Measurements from ENCODE around the gene TMPRSS7.

TMPRSS7 gene

DNA sequence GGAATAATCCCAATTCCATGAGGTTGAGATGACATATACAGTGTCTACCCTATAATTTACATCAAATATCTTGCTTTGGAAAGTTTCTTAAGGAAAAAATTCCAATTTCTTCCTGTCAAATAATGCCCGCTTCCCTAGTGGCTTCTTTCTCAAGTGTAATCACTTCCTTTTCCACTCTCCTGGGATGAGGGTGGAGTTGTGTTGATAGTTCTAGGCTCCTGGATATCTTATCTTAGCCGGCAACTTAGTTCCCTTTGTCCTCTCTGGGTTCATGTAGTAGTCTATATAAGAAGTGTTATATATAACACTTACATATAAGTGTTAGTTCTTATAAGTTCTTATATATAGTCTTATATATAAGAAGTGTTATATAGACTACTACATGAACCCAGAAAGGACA is 24.9 kb upstream of the TMPRSS7 start:
- Histone ChIP-seq H3K79me1 (replicated peaks; ENCODE audit: low read length, poor library complexity, severe bottlenecking) (peaks cover 8% of the 10 kb centered on the region), H3K4me1 (ENCODE audit: control insufficient read depth, insufficient read depth, low read depth, low read length) (peaks cover 22% of the 10 kb centered on the region), H2AFZ (ENCODE audit: low read depth, low read length) (no peak overlapping the region), H2BK5ac (ENCODE audit: low read depth, low read length, poor library complexity, severe bottlenecking) (peak overlapping the region; percentile 36), H2BK12ac (ENCODE audit: low read length in 2 of 2) (no peak overlapping the region), H3K4me3 (ENCODE audit: insufficient read depth in 1 of 2, low read depth in 1 of 2, low read length in 2 of 2) (no peak overlapping the region), H3K27ac (ENCODE audit: low read length, poor library complexity, severe bottlenecking) (peak overlapping the region; percentile 35), H2BK15ac (ENCODE audit: low read depth, poor library complexity, severe bottlenecking) (no peak overlapping the region), H4K91ac (ENCODE audit: low read length) (no peak overlapping the region), H3K9ac (ENCODE audit: low read length) (no peak overlapping the region), H3K4ac (ENCODE audit: low read depth in 1 of 2, low read length in 2 of 2) (no peak overlapping the region), H3K4me2 (ENCODE audit: low read length, poor library complexity, severe bottlenecking) (no peak overlapping the region), H4K8ac (ENCODE audit: low read length) (no peak overlapping the region), H3K9me3 (ENCODE audit: control insufficient read depth, low read length) (no peaks in the 10 kb centered on the region), H3K36me3 (ENCODE audit: control insufficient read depth in 1 of 2, insufficient read depth in 2 of 2, low read depth in 1 of 2, low read length in 2 of 2) (peaks cover 0 to 18% of the 10 kb centered on the region in 2 experiments), H3K18ac (ENCODE audit: low read depth in 1 of 2, low read length in 2 of 2) (no peak overlapping the region), H3K23ac (ENCODE audit: low read length in 2 of 2) (no peak overlapping the region), H2AK5ac (ENCODE audit: low read length, severe bottlenecking) (no peak overlapping the region), H2BK120ac (ENCODE audit: low read depth, low read length) (no peak overlapping the region), H3K14ac (ENCODE audit: low read length in 2 of 2) (no peak overlapping the region), H3K27me3 (ENCODE audit: control insufficient read depth in 1 of 2, insufficient read depth in 1 of 2, low read length in 2 of 2) (no peaks in the 10 kb centered on the region)
- no CpG with 5 or more reads among the region's 2 CpGs for WGBS
- DNase-seq: no peak

DNA sequence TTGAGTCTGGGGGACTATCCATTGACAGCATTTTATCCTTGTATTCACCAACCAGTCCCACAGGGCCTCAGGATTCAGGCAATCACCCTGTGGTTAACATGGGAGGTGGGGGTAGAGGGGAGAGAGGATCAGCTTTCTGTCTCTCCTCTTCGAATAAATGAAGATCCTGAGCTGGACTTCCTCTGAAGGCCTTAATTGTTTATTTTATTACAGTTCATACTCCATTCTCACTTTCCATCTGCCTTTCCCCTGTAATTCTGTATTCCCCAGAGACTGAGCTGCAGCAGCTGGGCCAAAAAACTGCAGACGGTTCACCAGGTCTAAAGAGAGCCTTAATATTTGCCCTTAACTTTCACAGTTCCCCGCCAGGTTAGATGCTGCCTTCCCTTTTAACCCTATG is 23.9 kb upstream of the TMPRSS7 start:
- Histone ChIP-seq H3K4ac (ENCODE audit: low read depth in 1 of 2, low read length in 2 of 2) (no peak overlapping the region), H3K23ac (ENCODE audit: low read length in 2 of 2) (no peak overlapping the region), H3K9ac (ENCODE audit: low read length) (no peak overlapping the region), H3K18ac (ENCODE audit: low read depth in 1 of 2, low read length in 2 of 2) (no peak overlapping the region), H3K9me3 (ENCODE audit: control insufficient read depth, low read length) (no peaks in the 10 kb centered on the region), H3K27me3 (ENCODE audit: control insufficient read depth in 1 of 2, insufficient read depth in 1 of 2, low read length in 2 of 2) (no peaks in the 10 kb centered on the region), H2AFZ (ENCODE audit: low read depth, low read length) (no peak overlapping the region), H3K4me1 (ENCODE audit: control insufficient read depth, insufficient read depth, low read depth, low read length) (peaks cover 22% of the 10 kb centered on the region), H2BK15ac (ENCODE audit: low read depth, poor library complexity, severe bottlenecking) (no peak overlapping the region), H2AK5ac (ENCODE audit: low read length, severe bottlenecking) (peak overlapping the region; percentile 87), H3K36me3 (ENCODE audit: control insufficient read depth in 1 of 2, insufficient read depth in 2 of 2, low read depth in 1 of 2, low read length in 2 of 2) (peaks cover 0 to 20% of the 10 kb centered on the region in 2 experiments), H3K27ac (ENCODE audit: low read length, poor library complexity, severe bottlenecking) (peak overlapping the region; percentile 93), H2BK5ac (ENCODE audit: low read depth, low read length, poor library complexity, severe bottlenecking) (peak overlapping the region; percentile 75), H2BK120ac (ENCODE audit: low read depth, low read length) (no peak overlapping the region), H3K4me2 (ENCODE audit: low read length, poor library complexity, severe bottlenecking) (no peak overlapping the region), H3K79me1 (replicated peaks; ENCODE audit: low read length, poor library complexity, severe bottlenecking) (peaks cover 7% of the 10 kb centered on the region), H3K4me3 (ENCODE audit: insufficient read depth in 1 of 2, low read depth in 1 of 2, low read length in 2 of 2) (no peak overlapping the region), H3K14ac (ENCODE audit: low read length in 2 of 2) (no peak overlapping the region), H4K8ac (ENCODE audit: low read length) (no peak overlapping the region), H4K91ac (ENCODE audit: low read length) (no peak overlapping the region), H2BK12ac (ENCODE audit: low read length in 2 of 2) (no peak overlapping the region)
- 74% methylated on average over 3 of the region's 3 CpGs for WGBS
- DNase-seq: no peak

DNA sequence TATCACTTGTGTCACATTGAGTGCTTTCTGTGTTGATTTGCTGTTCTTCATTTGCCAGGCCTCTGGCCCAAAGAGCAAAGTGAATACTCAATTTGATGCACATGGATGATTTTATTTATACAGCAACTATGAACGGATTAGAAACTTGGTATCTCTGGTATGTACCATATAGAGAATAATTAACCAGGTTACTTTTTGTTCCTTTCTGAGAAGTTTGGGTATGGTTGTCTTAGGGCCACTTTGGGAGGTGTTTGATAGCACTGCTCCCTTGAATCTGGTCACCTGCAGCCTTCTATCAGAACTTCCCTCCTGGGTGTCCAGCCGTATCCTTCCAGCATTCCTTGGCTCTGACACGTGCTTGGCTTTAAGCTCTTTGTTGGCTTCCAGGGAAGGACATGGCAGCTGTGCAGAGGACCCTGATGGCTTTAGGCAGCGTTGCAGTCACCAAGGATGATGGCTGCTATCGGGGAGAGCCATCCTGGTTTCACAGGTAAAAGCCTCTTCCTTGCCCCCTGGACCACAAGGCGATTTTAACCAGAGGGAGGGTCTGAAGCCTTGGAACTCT is 23.1 kb upstream of the TMPRSS7 start:
- Histone ChIP-seq H3K23ac (ENCODE audit: low read length in 2 of 2) (no peak overlapping the region), H3K4me2 (ENCODE audit: low read length, poor library complexity, severe bottlenecking) (no peak overlapping the region), H3K4me3 (ENCODE audit: insufficient read depth in 1 of 2, low read depth in 1 of 2, low read length in 2 of 2) (no peak overlapping the region), H2AK5ac (ENCODE audit: low read length, severe bottlenecking) (peak overlapping the region; percentile 99), H3K14ac (ENCODE audit: low read length in 2 of 2) (no peak overlapping the region), H2BK15ac (ENCODE audit: low read depth, poor library complexity, severe bottlenecking) (no peak overlapping the region), H3K18ac (ENCODE audit: low read depth in 1 of 2, low read length in 2 of 2) (peak overlapping the region in 1 of 2 experiments; percentile 33), H3K4ac (ENCODE audit: low read depth in 1 of 2, low read length in 2 of 2) (no peak overlapping the region), H2BK5ac (ENCODE audit: low read depth, low read length, poor library complexity, severe bottlenecking) (peak overlapping the region; percentile 92), H2AFZ (ENCODE audit: low read depth, low read length) (no peak overlapping the region), H4K91ac (ENCODE audit: low read length) (no peak overlapping the region), H3K36me3 (ENCODE audit: control insufficient read depth in 1 of 2, insufficient read depth in 2 of 2, low read depth in 1 of 2, low read length in 2 of 2) (peaks cover 0 to 16% of the 10 kb centered on the region in 2 experiments), H3K9ac (ENCODE audit: low read length) (no peak overlapping the region), H3K27me3 (ENCODE audit: control insufficient read depth in 1 of 2, insufficient read depth in 1 of 2, low read length in 2 of 2) (no peaks in the 10 kb centered on the region), H4K8ac (ENCODE audit: low read length) (no peak overlapping the region), H2BK12ac (ENCODE audit: low read length in 2 of 2) (no peak overlapping the region), H2BK120ac (ENCODE audit: low read depth, low read length) (no peak overlapping the region), H3K79me1 (replicated peaks; ENCODE audit: low read length, poor library complexity, severe bottlenecking) (peaks cover 4% of the 10 kb centered on the region), H3K27ac (ENCODE audit: low read length, poor library complexity, severe bottlenecking) (peak overlapping the region; percentile 93), H3K4me1 (ENCODE audit: control insufficient read depth, insufficient read depth, low read depth, low read length) (peaks cover 22% of the 10 kb centered on the region), H3K9me3 (ENCODE audit: control insufficient read depth, low read length) (no peaks in the 10 kb centered on the region)
- 87% methylated on average over 5 of the region's 6 CpGs for WGBS
- no peak for DNase-seq

DNA sequence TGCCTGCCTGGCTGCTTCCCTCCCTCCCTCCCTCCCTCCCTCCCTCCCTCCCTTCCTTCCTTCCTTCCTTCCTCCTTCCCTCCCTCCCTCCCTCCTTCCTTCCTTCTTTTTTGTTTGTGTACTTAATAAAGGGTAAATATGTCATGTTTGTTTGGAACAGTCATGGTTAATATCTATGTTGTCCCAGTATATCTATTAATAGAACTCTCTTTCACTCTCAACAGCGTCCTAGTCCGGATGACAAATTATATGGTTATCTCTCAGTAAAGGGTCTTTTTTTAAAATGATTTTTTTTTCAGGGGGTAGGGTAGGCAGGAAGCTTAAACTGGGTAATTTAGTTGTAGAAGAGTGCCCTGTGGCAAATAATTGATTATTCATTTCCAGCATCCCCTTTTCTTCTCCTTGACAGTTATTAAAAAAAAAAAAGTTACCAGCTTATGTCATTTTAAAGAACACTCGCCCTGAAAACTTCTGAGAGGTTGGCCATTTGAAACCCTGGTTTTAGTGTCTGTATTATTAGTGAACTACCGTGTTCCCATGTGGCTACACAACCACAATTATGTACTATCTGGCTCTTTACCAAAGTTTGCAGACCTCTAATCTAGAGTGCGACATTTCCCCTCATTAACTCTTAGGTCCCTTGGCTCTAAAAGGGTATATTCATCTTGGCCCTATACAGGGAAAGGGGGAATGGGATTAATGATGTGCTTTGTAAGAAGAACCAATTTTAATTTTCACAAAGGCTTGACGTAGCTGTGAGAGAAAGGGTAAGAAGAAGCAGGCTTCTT is 22.1 kb upstream of the TMPRSS7 start:
- H3K79me1 ChIP-seq (replicated peaks; ENCODE audit: low read length, poor library complexity, severe bottlenecking): peaks cover 4% of the 10 kb centered on the region
- H4K91ac ChIP-seq (ENCODE audit: low read length): no peak overlapping the region
- H3K9me3 ChIP-seq (ENCODE audit: control insufficient read depth, low read length): no peaks in the 10 kb centered on the region
- no peak overlapping the region for H3K4me2 ChIP-seq (ENCODE audit: low read length, poor library complexity, severe bottlenecking)
- H3K36me3 ChIP-seq (ENCODE audit: control insufficient read depth in 1 of 2, insufficient read depth in 2 of 2, low read depth in 1 of 2, low read length in 2 of 2): peaks cover 0 to 16% of the 10 kb centered on the region in 2 experiments
- no peak overlapping the region for H3K14ac ChIP-seq (ENCODE audit: low read length in 2 of 2)
- no peak overlapping the region for H2BK5ac ChIP-seq (ENCODE audit: low read depth, low read length, poor library complexity, severe bottlenecking)
- peak overlapping the region; percentile 85 for H3K27ac ChIP-seq (ENCODE audit: low read length, poor library complexity, severe bottlenecking)
- WGBS: 92% methylated on average over 2 of the region's 6 CpGs
- no peak overlapping the region for H2BK15ac ChIP-seq (ENCODE audit: low read depth, poor library complexity, severe bottlenecking)
- H2BK12ac ChIP-seq (ENCODE audit: low read length in 2 of 2): no peak overlapping the region
- H3K4ac ChIP-seq (ENCODE audit: low read depth in 1 of 2, low read length in 2 of 2): no peak overlapping the region
- no peak overlapping the region for H2AFZ ChIP-seq (ENCODE audit: low read depth, low read length)
- no peak overlapping the region for H2BK120ac ChIP-seq (ENCODE audit: low read depth, low read length)
- H4K8ac ChIP-seq (ENCODE audit: low read length): no peak overlapping the region
- H3K27me3 ChIP-seq (ENCODE audit: control insufficient read depth in 1 of 2, insufficient read depth in 1 of 2, low read length in 2 of 2): no peaks in the 10 kb centered on the region
- DNase-seq: peak; percentile 14
- peak overlapping the region; percentile 79 for H2AK5ac ChIP-seq (ENCODE audit: low read length, severe bottlenecking)
- no peak overlapping the region for H3K9ac ChIP-seq (ENCODE audit: low read length)
- H3K23ac ChIP-seq (ENCODE audit: low read length in 2 of 2): no peak overlapping the region
- H3K18ac ChIP-seq (ENCODE audit: low read depth in 1 of 2, low read length in 2 of 2): no peak overlapping the region
- H3K4me1 ChIP-seq (ENCODE audit: control insufficient read depth, insufficient read depth, low read depth, low read length): peaks cover 22% of the 10 kb centered on the region
- no peak overlapping the region for H3K4me3 ChIP-seq (ENCODE audit: insufficient read depth in 1 of 2, low read depth in 1 of 2, low read length in 2 of 2)

All from mesenchymal stem cell (in vitro differentiated cells and primary cell).